Left renal pelvis (tissue), 4 donors: ENCODE data around the gene PARG. TPM values are rescaled to one million over a fixed set of nuclear protein-coding genes. Genes with fewer than 3 reads are reported as not detected.
"Not testable (repeated sequence)": the region's sequence is repeated elsewhere in the genome, so short reads cannot be mapped to it uniquely, and the experiment has no call there.

ENCODE experiments used
- DNase-seq, 4 donors: peaks; one replicate each; pipeline ENCODE4 v3.0.0-alpha.2; 2013; ENCODE audit warnings: low read depth in 4 of 4, low spot score in 3 of 4
- polyA plus RNA-seq, 4 donors: library from polyadenylated mRNA; unstranded; fragments of 120-200 nt; gene quantifications; one replicate each; pipeline ENCODE4 v1.2.1, GENCODE V29; 2013; ENCODE audit not compliant: insufficient read length in 4 of 4

PARG gene
- polyA plus RNA-seq: 10 to 100 TPM; 21.1 to 37.6 (median 37.1) TPM

- DNase-seq: peak in 3 of 4 donors; percentile 53 to 64 (median 62)
These were observed at the start of gene PARG, which contains the start of gene TIMM23B for GRCh38 chr10:49941447-49942338. TSS of gene PARG (minus strand) at chr10:49942027. CDS start at chr10:49941725, 302 bp downstream. TSS of gene TIMM23B (plus strand) at chr10:49942053. CDS start at chr10:49942195, 142 bp downstream.

- not testable (repeated sequence) for DNase-seq
These were observed 46.5 kb upstream of the PARG start, which contains the start of gene AGAP6 for GRCh38 chr10:49988376-49988775. TSS of gene AGAP6 (plus strand) at chr10:49988406. CDS start at chr10:49988716, 310 bp downstream.

- DNase-seq: not testable (repeated sequence)
These were observed 45.4 kb upstream of the PARG start for GRCh38 chr10:49987207-49987606.

GRCh38 chr10:49977756-49978155 lies 35.9 kb upstream of the PARG start:
- DNase-seq: not testable (repeated sequence)

GRCh38 chr10:49972094-49972493 lies 30.3 kb upstream of the PARG start:
- not testable (repeated sequence) for DNase-seq

GRCh38 chr10:49971466-49971865 lies 29.6 kb upstream of the PARG start:
- DNase-seq: not testable (repeated sequence)

- not testable (repeated sequence) for DNase-seq
These were observed 28.6 kb upstream of the PARG start for GRCh38 chr10:49970331-49970857.

GRCh38 chr10:49953122-49953521 lies 11.3 kb upstream of the PARG start:
- not testable (repeated sequence) for DNase-seq

GRCh38 chr10:49952006-49952405 lies 10.2 kb upstream of the PARG start:
- DNase-seq: not testable (repeated sequence)

GRCh38 chr10:49948737-49949136 lies 6.9 kb upstream of the PARG start:
- not testable (repeated sequence) for DNase-seq

GRCh38 chr10:49948142-49948541 lies 6.3 kb upstream of the PARG start:
- not testable (repeated sequence) for DNase-seq

GRCh38 chr10:49943607-49944006 lies 1.8 kb upstream of the PARG start:
- DNase-seq: not testable (repeated sequence)

- not testable (repeated sequence) for DNase-seq
These were observed 495 bp upstream of the PARG start for GRCh38 chr10:49942339-49942705.

GRCh38 chr10:49931959-49932728 lies 9.7 kb downstream of the PARG start:
- DNase-seq: not testable (repeated sequence)

- DNase-seq: not testable (repeated sequence)
These were observed 10.6 kb downstream of the PARG start for GRCh38 chr10:49931276-49931675.

- not testable (repeated sequence) for DNase-seq
These were observed 18.3 kb downstream of the PARG start for GRCh38 chr10:49923572-49923971.

GRCh38 chr10:49922041-49922440 lies 19.8 kb downstream of the PARG start:
- not testable (repeated sequence) for DNase-seq

- DNase-seq: not testable (repeated sequence)
These were observed 23.9 kb downstream of the PARG start for GRCh38 chr10:49917927-49918326.

- not testable (repeated sequence) for DNase-seq
These were observed 25.4 kb downstream of the PARG start for GRCh38 chr10:49916451-49916850.

- DNase-seq: not testable (repeated sequence)
These were observed 31.5 kb downstream of the PARG start for GRCh38 chr10:49910295-49910694.
